TTC549 (cell line): ENCODE measurements around the gene MAGED4.
"Not testable (repeated sequence)": the region's sequence is repeated elsewhere in the genome, so short reads cannot be mapped to it uniquely, and the experiment has no call there.

Source experiments
- FAIRE-seq: peaks from 2 replicates; lab custom pipeline; 2012; peaks lifted over from hg19 to GRCh38; lab: Jason Lieb, UNC

MAGED4 gene, protein sequence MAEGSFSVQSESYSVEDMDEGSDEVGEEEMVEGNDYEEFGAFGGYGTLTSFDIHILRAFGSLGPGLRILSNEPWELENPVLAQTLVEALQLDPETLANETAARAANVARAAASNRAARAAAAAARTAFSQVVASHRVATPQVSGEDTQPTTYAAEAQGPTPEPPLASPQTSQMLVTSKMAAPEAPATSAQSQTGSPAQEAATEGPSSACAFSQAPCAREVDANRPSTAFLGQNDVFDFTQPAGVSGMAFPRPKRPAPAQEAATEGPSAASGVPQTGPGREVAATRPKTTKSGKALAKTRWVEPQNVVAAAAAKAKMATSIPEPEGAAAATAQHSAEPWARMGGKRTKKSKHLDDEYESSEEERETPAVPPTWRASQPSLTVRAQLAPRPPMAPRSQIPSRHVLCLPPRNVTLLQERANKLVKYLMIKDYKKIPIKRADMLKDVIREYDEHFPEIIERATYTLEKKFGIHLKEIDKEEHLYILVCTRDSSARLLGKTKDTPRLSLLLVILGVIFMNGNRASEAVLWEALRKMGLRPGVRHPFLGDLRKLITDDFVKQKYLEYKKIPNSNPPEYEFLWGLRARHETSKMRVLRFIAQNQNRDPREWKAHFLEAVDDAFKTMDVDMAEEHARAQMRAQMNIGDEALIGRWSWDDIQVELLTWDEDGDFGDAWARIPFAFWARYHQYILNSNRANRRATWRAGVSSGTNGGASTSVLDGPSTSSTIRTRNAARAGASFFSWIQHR

GRCh38 chrX:52184440-52185077, at the start of gene MAGED4:
TSS of gene MAGED4 (plus strand) at chrX:52184888. CDS start at chrX:52185923, 1,035 bp downstream.
- FAIRE-seq: not testable (repeated sequence)

DNA sequence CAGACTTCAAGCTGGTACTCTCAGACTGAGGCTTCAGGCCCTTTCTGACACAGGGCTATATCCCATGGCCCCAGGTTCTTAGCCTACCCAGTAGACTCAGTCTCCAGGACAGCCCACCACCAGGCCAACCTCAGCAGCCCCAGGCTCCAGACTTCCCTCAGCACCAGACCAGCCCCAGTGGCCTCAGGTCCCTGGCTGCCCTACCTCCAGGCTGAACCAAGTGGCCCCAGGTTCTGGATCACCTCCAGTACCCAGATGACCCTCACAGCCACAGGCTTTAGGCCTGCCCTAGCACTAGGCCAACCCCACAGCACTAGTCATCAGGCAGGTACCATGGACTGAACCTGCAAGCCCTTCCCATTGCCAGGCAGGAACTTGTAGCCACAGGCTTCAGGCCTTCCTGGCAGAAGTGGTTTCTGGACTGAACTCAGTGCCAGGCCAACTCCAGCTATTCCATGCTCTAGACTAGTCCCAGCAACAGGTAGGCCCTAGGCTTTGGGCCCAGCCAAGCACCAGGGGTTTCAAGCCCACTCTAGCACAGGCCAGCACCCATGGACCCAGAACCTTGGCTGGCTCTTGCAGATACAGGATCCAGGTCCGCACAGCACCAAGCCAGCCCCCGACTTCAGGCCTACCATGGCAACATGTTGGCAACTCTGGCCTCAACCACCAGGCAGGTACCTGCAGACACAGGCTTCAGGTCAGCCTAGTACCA, 45.7 kb upstream of the MAGED4 start:
- FAIRE-seq: no peak

DNA sequence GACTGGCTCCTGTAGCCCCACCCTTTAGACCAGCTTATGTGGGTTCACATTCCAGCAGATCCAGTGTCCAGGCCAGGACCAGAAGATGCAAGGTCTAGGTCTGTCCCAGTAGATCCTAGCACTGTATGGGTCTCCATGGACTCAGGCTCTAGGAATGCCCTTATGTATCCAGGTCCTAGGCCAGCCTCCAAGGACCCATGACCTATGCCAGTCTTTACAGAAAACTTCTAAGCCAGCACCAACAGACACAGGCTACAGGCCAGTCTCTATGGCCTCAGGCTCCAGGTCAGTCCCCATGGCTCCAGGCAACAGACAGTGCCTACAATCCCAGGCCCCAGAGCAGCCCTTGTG, 45.2 kb upstream of the MAGED4 start:
- no peak for FAIRE-seq

- FAIRE-seq: no peak
Measured at GRCh38 chrX:52140020-52140419, 44.7 kb upstream of the MAGED4 start.

DNA sequence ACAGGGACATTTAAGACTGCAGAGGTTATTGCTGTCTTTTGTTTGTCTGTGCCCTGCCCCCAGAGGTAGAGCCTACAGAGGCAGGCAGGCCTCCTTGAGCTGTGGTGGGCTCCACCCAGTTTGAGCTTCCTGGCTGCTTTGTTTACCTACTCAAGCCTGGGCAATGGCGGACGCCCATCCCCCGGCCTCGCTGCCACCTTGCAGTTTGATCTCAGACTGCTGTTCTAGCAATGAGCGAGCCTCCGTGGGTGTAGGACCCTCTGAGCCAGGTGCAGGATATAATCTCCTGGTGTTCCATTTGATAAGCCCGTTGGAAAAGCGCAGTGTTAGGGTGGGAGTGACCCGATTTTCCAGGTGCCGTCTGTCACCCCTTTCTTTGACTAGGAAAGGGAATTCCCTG, 34.0 kb upstream of the MAGED4 start:
- not testable (repeated sequence) for FAIRE-seq

DNA sequence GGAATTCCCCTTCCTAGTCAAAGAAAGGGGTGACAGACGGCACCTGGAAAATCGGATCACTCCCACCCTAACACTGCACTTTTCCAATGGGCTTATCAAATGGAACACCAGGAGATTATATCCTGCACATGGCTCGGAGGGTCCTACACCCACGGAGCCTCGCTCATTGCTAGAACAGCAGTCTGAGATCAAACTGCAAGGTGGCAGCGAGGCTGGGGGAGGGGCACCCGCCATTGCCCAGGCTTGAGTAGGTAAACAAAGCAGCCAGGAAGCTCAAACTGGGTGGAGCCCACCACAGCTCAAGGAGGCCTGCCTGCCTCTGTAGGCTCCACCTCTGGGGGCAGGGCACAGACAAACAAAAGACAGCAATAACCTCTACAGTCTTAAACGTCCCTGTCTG, 24.5 kb upstream of the MAGED4 start:
- FAIRE-seq: not testable (repeated sequence)

DNA sequence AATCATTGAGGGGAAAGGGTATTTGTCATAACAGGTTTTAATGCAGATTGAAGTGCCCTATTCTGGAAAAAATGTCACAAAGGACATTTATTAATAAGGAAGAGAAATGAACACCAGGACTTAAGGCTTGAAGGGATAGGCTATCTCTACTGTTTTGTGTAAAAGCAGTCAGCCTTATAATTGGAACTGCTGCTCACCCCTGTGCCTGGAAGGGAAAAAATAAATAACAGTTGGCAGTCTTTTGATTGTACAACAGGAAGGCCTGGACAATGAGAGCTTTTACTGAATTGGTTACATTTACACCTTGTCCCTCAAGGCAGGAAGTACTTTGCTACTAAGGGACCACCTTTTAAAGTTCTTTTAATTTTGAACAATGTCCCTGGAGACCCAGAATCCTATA, 17.8 kb upstream of the MAGED4 start:
- no peak for FAIRE-seq

GRCh38 chrX:52171055-52171454, 13.6 kb upstream of the MAGED4 start:
- FAIRE-seq: not testable (repeated sequence)

- not testable (repeated sequence) for FAIRE-seq
Measured at GRCh38 chrX:52185078-52185453, 378 bp downstream of the MAGED4 start.

- FAIRE-seq: not testable (repeated sequence)
Measured at GRCh38 chrX:52211405-52211804, 26.7 kb downstream of the MAGED4 start.

- no peak for FAIRE-seq
Measured at GRCh38 chrX:52213276-52213675, 28.6 kb downstream of the MAGED4 start.

- no peak for FAIRE-seq
Measured at GRCh38 chrX:52216541-52216940, 31.9 kb downstream of the MAGED4 start.

DNA sequence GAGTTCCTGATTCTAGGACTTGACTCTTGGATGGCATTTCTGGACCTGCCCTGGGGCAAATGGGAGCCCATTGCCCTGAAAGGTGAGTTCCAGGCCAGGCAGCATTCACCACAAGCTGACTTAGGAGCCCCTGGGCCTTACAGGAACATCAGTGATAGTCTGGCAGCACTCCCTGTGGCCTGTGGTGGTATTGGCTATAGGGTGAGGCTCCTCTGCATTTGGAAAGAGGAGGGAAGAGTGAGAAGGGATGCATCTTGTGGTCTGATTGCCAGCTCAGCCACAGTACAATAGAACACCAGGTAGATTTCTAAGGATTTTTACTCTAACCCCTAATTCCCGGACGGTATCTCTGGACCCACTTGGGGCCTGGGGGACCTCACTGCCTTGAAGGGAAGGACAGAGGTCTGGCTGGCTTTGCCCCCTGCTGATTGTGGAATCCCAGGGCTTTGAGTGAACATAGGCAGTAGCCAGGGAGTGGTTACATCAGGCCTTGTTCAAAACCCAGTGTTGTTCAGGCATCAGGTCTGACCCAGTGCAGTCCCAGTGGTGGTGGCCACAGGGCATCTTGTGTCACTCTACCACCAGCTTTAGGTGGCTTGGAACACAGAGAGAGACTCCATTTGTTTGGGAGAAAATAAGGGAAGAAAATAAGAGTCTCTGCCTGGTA, 32.9 kb downstream of the MAGED4 start:
- FAIRE-seq: no peak

- no peak for FAIRE-seq
Measured at GRCh38 chrX:52220936-52221335, 36.2 kb downstream of the MAGED4 start.
